Neural crest cell (in vitro differentiated cells): ENCODE measurements around the gene IMPA2. TPM values are rescaled to one million over a fixed set of nuclear protein-coding genes. Genes with fewer than 3 reads are reported as not detected.

ENCODE experiments used
- DNase-seq: peaks from one replicate; pipeline ENCODE4 v3.0.0; 2021; ENCODE audit warnings: low read depth, mixed read lengths, low spot score
- H3K27ac Mint-ChIP-seq: one replicate; pipeline ENCODE4 v1.8.0; 2021; ENCODE audit warnings: mild to moderate bottlenecking, mixed read lengths; ENCODE audit not compliant: unreplicated experiment
- H3K27me3 Mint-ChIP-seq: 2 replicates; pipeline ENCODE4 v1.8.0; 2021; ENCODE audit warnings: low read depth, mild to moderate bottlenecking, mixed read lengths
- H3K36me3 Mint-ChIP-seq: 2 replicates; pipeline ENCODE4 v1.8.0; 2021; ENCODE audit warnings: low read depth, mild to moderate bottlenecking, mixed read lengths
- H3K4me1 Mint-ChIP-seq: 2 replicates; pipeline ENCODE4 v1.8.0; 2021; ENCODE audit warnings: mixed read lengths
- H3K4me3 Mint-ChIP-seq: one replicate; pipeline ENCODE4 v1.8.0; 2021; ENCODE audit warnings: mild to moderate bottlenecking, mixed read lengths
- H3K9me3 Mint-ChIP-seq: 2 replicates; pipeline ENCODE4 v1.8.0; 2021; ENCODE audit warnings: mixed read lengths
- total RNA-seq: library from RNA; stranded (reverse); gene quantifications from 2 replicates; pipeline ENCODE4 v1.2.1, GENCODE V29; 2021
- TF ChIP-seq, protein P1 (sequence below): fragments of 200-600 bp; sonication (generic); conservative IDR thresholded peaks from 2 replicates; pipeline ENCODE4 v1.5.0; 2021; ENCODE audit warnings: antibody characterized with exemption, mild to moderate bottlenecking

Gene IMPA2
- total RNA-seq, 1 donor from 2014 or later: 51.3 TPM

DNA sequence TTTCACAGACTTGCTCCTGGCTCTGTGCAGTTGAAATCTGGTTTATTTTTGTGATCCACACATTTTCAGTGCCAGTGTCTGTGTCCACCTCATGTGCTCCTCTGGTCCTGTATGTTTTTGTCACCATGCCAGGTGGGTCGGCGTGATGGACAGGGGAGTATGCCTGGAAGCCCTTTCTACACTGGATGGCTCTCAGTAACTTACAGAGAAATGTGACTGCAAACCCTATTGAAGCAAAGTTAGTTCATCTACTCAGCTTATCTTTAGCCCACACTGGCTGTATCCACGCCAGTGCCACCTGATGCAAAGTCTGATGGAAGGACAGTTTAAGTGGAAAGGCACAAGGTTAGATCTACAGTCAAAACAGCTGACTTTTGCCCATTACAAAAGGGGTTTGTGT lies 4.3 kb downstream of the IMPA2 start:
- H3K27me3 Mint-ChIP-seq: peaks cover 16% of the 10 kb centered on the region

DNA sequence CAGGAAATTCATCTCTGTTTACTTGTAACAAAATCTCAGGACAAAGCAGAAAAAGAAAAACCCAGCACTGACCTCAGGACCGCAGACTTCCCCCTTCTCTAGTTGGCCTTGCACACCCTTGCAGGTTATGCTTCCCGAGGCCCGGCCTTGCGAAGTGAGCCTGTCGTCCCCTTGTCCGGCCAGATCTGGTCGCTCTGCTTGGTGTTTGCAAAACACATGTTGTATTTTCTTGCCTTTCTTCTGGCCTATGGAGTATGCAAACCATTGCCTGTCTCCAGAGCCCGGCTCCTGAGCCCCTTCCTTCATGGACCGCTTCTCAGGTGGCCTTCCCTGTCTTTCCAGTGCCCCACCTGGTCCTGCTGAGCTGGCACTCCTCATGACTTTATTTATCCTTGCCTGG lies 4.8 kb downstream of the IMPA2 start:
- no peak overlapping the region for H3K4me3 Mint-ChIP-seq
- peaks cover 56% of the 10 kb centered on the region for H3K4me1 Mint-ChIP-seq
- TF ChIP-seq, protein P1, sequence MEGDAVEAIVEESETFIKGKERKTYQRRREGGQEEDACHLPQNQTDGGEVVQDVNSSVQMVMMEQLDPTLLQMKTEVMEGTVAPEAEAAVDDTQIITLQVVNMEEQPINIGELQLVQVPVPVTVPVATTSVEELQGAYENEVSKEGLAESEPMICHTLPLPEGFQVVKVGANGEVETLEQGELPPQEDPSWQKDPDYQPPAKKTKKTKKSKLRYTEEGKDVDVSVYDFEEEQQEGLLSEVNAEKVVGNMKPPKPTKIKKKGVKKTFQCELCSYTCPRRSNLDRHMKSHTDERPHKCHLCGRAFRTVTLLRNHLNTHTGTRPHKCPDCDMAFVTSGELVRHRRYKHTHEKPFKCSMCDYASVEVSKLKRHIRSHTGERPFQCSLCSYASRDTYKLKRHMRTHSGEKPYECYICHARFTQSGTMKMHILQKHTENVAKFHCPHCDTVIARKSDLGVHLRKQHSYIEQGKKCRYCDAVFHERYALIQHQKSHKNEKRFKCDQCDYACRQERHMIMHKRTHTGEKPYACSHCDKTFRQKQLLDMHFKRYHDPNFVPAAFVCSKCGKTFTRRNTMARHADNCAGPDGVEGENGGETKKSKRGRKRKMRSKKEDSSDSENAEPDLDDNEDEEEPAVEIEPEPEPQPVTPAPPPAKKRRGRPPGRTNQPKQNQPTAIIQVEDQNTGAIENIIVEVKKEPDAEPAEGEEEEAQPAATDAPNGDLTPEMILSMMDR: no peak
- no peaks in the 10 kb centered on the region for H3K36me3 Mint-ChIP-seq
- DNase-seq: no peak
- no peak overlapping the region for H3K27ac Mint-ChIP-seq
- no peaks in the 10 kb centered on the region for H3K9me3 Mint-ChIP-seq
- peaks cover 16% of the 10 kb centered on the region for H3K27me3 Mint-ChIP-seq

More for the DNA sequence above, 4.3 kb downstream of the IMPA2 start:
- Mint-ChIP-seq H3K27ac (no peak overlapping the region), H3K36me3 (no peaks in the 10 kb centered on the region), H3K4me3 (peak overlapping the region; percentile 43), H3K9me3 (no peaks in the 10 kb centered on the region), H3K4me1 (peaks cover 54% of the 10 kb centered on the region)
- no peak for DNase-seq
- TF ChIP-seq, protein P1: no peak

DNA sequence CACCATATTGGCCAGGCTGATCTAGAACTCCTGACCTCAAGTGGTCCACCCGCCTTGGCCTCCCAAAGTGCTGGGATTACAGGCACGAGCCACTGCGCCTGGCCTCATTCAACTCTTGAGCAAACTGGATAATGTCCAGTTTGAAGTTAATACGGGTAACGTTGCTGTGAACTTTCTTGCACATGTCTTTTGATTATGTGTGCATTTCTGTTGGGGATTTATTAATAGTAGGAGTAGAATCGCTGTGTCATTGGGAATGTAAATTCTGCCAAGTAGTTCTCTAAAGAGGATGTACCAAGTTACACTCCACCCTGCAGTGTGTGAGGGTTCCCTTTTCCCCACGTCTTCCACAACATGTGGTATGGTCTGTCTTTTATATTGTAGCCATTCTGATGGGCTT lies 6.2 kb downstream of the IMPA2 start:
- H3K4me1 Mint-ChIP-seq: peaks cover 49% of the 10 kb centered on the region
- no peaks in the 10 kb centered on the region for H3K36me3 Mint-ChIP-seq
- peaks cover 9% of the 10 kb centered on the region for H3K27me3 Mint-ChIP-seq
- TF ChIP-seq, protein P1: no peak
- no peak overlapping the region for H3K27ac Mint-ChIP-seq
- no peak for DNase-seq
- H3K4me3 Mint-ChIP-seq: no peak overlapping the region
- H3K9me3 Mint-ChIP-seq: no peaks in the 10 kb centered on the region

DNA sequence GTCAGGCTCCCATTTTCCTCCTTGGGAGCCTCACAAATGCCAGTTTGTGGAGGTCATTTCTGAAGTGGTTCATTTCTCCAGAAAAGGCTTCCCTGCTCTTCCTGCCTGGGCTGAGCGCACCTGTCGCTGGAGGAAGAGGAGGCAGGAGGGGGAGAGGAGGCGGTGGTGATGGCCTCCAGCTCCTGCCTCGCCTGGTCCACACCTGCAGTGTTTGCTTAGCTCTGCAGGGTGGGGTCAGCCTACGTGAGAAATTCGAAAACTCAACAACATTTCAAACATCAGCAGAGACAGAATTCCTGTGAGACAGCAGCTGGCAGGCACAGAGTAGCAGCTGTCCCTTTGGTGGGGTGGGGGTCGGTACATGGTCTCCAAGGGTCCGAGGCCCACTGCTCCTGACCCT lies 7.9 kb downstream of the IMPA2 start:
- Mint-ChIP-seq H3K4me3 (no peak overlapping the region), H3K4me1 (peaks cover 39% of the 10 kb centered on the region), H3K27ac (no peak overlapping the region), H3K36me3 (no peaks in the 10 kb centered on the region), H3K27me3 (no peaks in the 10 kb centered on the region), H3K9me3 (no peaks in the 10 kb centered on the region)
- TF ChIP-seq, protein P1: no peak
- DNase-seq: no peak

DNA sequence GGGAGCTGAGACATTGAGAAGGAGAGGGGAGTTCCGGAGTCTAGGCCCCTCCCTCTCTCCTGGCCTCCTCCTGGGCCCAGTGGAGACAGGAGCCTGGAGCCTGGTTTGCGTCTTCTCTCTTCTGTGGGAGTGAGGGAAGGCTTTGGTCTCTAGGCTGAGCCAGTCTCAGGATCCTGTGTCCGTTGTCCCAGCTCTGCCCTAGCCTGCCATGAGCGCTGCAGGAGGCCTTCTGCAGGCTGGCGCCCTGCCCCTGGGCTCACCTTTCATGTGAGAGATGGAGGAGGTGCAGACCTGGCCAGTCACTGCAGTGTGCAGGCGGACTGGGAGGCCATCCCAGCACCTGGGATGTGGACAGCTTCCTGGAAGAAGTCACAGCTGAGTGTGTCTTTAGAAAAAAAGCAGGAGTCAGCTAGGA lies 8.7 kb downstream of the IMPA2 start:
- TF ChIP-seq, protein P1: no peak
- DNase-seq: no peak
- Mint-ChIP-seq H3K27me3 (no peaks in the 10 kb centered on the region), H3K4me3 (no peak overlapping the region), H3K9me3 (no peaks in the 10 kb centered on the region), H3K27ac (no peak overlapping the region), H3K36me3 (no peaks in the 10 kb centered on the region), H3K4me1 (peaks cover 44% of the 10 kb centered on the region)

DNA sequence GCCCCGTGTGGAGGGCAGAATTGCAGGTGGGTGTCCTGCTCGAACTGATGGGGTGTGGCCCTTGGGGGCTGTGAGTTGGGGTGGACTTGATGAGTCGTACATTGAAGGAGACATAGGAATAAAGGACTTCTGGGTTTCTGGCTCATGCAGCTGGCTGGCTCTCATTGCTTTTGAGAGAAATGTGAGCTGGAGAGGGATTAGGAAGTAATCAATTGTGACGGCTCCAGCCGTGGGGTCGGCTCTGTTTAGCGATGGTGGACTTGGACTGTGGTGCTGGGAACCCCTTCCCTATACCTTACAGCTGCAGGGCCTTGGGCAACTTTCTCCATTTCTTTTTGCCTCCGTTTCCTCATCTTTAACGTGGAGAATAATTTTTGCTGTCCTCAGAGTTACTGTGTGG lies 9.2 kb downstream of the IMPA2 start:
- H3K27ac Mint-ChIP-seq: peak overlapping the region; percentile 94
- H3K4me3 Mint-ChIP-seq: no peak overlapping the region
- H3K36me3 Mint-ChIP-seq: no peaks in the 10 kb centered on the region
- peaks cover 44% of the 10 kb centered on the region for H3K4me1 Mint-ChIP-seq
- no peak for DNase-seq
- H3K9me3 Mint-ChIP-seq: no peaks in the 10 kb centered on the region
- H3K27me3 Mint-ChIP-seq: no peaks in the 10 kb centered on the region
- TF ChIP-seq, protein P1: no peak
